ENCODE measurements around the gene FAM120C. TPM values are rescaled to one million over a fixed set of nuclear protein-coding genes. Genes with fewer than 3 reads are reported as not detected.

Gene FAM120C
- total RNA-seq, 4 donors from 2014 or later = 7.0 to 12.4 (median 10.2) TPM

- TF ChIP-seq, protein P1, sequence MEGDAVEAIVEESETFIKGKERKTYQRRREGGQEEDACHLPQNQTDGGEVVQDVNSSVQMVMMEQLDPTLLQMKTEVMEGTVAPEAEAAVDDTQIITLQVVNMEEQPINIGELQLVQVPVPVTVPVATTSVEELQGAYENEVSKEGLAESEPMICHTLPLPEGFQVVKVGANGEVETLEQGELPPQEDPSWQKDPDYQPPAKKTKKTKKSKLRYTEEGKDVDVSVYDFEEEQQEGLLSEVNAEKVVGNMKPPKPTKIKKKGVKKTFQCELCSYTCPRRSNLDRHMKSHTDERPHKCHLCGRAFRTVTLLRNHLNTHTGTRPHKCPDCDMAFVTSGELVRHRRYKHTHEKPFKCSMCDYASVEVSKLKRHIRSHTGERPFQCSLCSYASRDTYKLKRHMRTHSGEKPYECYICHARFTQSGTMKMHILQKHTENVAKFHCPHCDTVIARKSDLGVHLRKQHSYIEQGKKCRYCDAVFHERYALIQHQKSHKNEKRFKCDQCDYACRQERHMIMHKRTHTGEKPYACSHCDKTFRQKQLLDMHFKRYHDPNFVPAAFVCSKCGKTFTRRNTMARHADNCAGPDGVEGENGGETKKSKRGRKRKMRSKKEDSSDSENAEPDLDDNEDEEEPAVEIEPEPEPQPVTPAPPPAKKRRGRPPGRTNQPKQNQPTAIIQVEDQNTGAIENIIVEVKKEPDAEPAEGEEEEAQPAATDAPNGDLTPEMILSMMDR (IDR thresholded peaks at IDR 0.05; ENCODE audit: low read depth) = no peak
These were observed 140.0 kb downstream of the FAM120C start for GRCh38 chrX:54043056-54043455.

- TF ChIP-seq, protein P1 (IDR thresholded peaks at IDR 0.05; ENCODE audit: low read depth) = no peak
These were observed 140.4 kb downstream of the FAM120C start for GRCh38 chrX:54042609-54043021.

GRCh38 chrX:54030329-54030728, 152.7 kb downstream of the FAM120C start:
- TF ChIP-seq, protein P1 (IDR thresholded peaks at IDR 0.05; ENCODE audit: low read depth) = no peak

- TF ChIP-seq, protein P1 (IDR thresholded peaks at IDR 0.05; ENCODE audit: low read depth) = no peak
These were observed 153.4 kb downstream of the FAM120C start for GRCh38 chrX:54029529-54030143.

- TF ChIP-seq, protein P1 (IDR thresholded peaks at IDR 0.05; ENCODE audit: low read depth) = no peak
These were observed 158.7 kb downstream of the FAM120C start for GRCh38 chrX:54024350-54024749.

Small RNA genes lying within 50 kb of the gene (small RNA-seq; reads per million reads assigned to genes)
- not detected for gene AL589872.1

Other genes starting within 250 kb of the FAM120C start
- gene PHF8, start 138.8 kb downstream of the FAM120C start, total RNA-seq = 10 to 100 TPM; 19.7 to 27.7 (median 24.2) TPM
- gene WNK3, start 174.8 kb upstream of the FAM120C start, total RNA-seq = 1 to 10 TPM in 2 of 4 donors, under 1 TPM in 2; 0.68 to 1.1 (median 1.0) TPM

Measured in subcutaneous adipose tissue (tissue), 4 donors.